HG03575 (cell line): ENCODE data around the gene MFSD11.

Experiments
- ATAC-seq: cut with Tn5 transposase; IDR thresholded peaks from one replicate; pipeline ENCODE4 v1.9.1; 2021; ENCODE audit not compliant: unreplicated experiment, insufficient number of reproducible peaks, low FRiP score; ENCODE audit errors: extremely low read depth

Gene MFSD11

GRCh38 chr17:76820561-76820960, 82.6 kb downstream of the MFSD11 start:
- no peak for ATAC-seq

GRCh38 chr17:76822184-76822778, 84.4 kb downstream of the MFSD11 start:
- ATAC-seq: no peak

- no peak for ATAC-seq
These were observed 86.2 kb downstream of the MFSD11 start for GRCh38 chr17:76824093-76824492.

GRCh38 chr17:76826330-76827068, 88.6 kb downstream of the MFSD11 start:
- no peak for ATAC-seq

- ATAC-seq: no peak
These were observed 89.8 kb downstream of the MFSD11 start for GRCh38 chr17:76827736-76828135.
